Endothelial cell of umbilical vein (primary cell): ENCODE measurements around the gene MT1E. TPM values are rescaled to one million over a fixed set of nuclear protein-coding genes. Genes with fewer than 3 reads are reported as not detected.
A peak's percentile ranks its signal among the peaks of the same experiment; 100 is the strongest.

Experiments
- BruUV-seq: library from RNA; stranded (reverse); fragments of 400-500 nt; replicated peaks from 2 replicates; lab custom pipeline; 2021; lab: Mats Ljungman, UMichigan
- CTCF ChIA-PET: fragments of 300-600, 350-600 bp; sonication (Branson Sonifier 250); formaldehyde crosslinking; loops from one replicate; lab custom pipeline; 2021; ENCODE audit warnings: antibody characterized with exemption, inconsistent platforms; lab: Charles Lee
- POLR2A ChIA-PET: fragments of 300-600, 350-600 bp; sonication (Branson Sonifier 250); formaldehyde crosslinking; loops from one replicate; lab custom pipeline; 2021; ENCODE audit warnings: antibody characterized with exemption, inconsistent platforms; lab: Charles Lee
- DNase-seq: peaks from one replicate; pipeline ENCODE4 v3.0.0-alpha.2; 2011; ENCODE audit warnings: low read depth, low spot score
- FAIRE-seq: peaks from 2 replicates; lab custom pipeline; 2011; peaks lifted over from hg19 to GRCh38; lab: Jason Lieb, UNC
- H2AFZ ChIP-seq: 2 replicates; pipeline ENCODE4 v1.6.0; 2012; ENCODE audit warnings: low read depth, low read length, control low read depth, inconsistent platforms
- H3K27ac ChIP-seq: 2 replicates; pipeline ENCODE4 v1.5.1; 2011; ENCODE audit warnings: low read depth, mild to moderate bottlenecking, control low read depth, low read length, moderate library complexity; ENCODE audit not compliant: insufficient read depth
- H3K27me3 ChIP-seq, 2 experiments: 2 replicates each; pipeline versions ENCODE4 v1.6.0 to v1.6.1; 2011; ENCODE audit warnings: low read length in 2 of 2, mixed read lengths in 1 of 2; ENCODE audit not compliant: control insufficient read depth in 2 of 2, insufficient read depth in 2 of 2
- H3K36me3 ChIP-seq, 2 experiments: 2 replicates in 1 of 2; 3 replicates in 1 of 2; pipeline ENCODE4 v1.5.1; 2011; ENCODE audit warnings: low read length in 2 of 2, mild to moderate bottlenecking in 1 of 2, moderate library complexity in 1 of 2; ENCODE audit not compliant: control insufficient read depth in 2 of 2, insufficient read depth in 2 of 2; ENCODE audit errors: extremely low read depth in 1 of 2
- H3K4me1 ChIP-seq: 3 replicates; pipeline ENCODE4 v1.5.1; 2011; ENCODE audit warnings: mild to moderate bottlenecking, low read length; ENCODE audit not compliant: control insufficient read depth, insufficient read depth; ENCODE audit errors: extremely low read depth
- H3K4me2 ChIP-seq: 2 replicates; pipeline ENCODE4 v1.6.1; 2011; ENCODE audit warnings: low read length, control low read depth, mixed read lengths; ENCODE audit not compliant: insufficient read depth
- H3K4me3 ChIP-seq, 3 experiments: fragments of 200-600 bp in 1 of 3; sonication (generic), shearing (Covaris generic) in 1 of 3; replicated peaks in 1 of 3; 2 replicates each; pipeline ENCODE4 v1.5.1; 2011 to 2016; ENCODE audit warnings: control low read depth in 3 of 3, low read length in 3 of 3, mild to moderate bottlenecking in 2 of 3, inconsistent platforms in 1 of 3, low read depth in 1 of 3, moderate library complexity in 1 of 3; ENCODE audit not compliant: insufficient read depth in 1 of 3
- H3K79me2 ChIP-seq: 2 replicates; pipeline ENCODE4 v1.6.0; 2012; ENCODE audit warnings: low read length, inconsistent platforms; ENCODE audit not compliant: control insufficient read depth, insufficient read depth
- H3K9ac ChIP-seq: replicated peaks from 2 replicates; pipeline ENCODE3; 2011; ENCODE audit warnings: low read length, control low read depth; ENCODE audit not compliant: insufficient read depth; ENCODE audit errors: extremely low read depth
- H3K9me1 ChIP-seq: replicated peaks from 3 replicates; pipeline ENCODE4 v1.6.0; 2011; ENCODE audit warnings: mild to moderate bottlenecking, low read length; ENCODE audit not compliant: control insufficient read depth, insufficient read depth; ENCODE audit errors: extremely low read depth
- H3K9me3 ChIP-seq: replicated peaks from 2 replicates; pipeline ENCODE4 v1.5.1; 2012; ENCODE audit warnings: low read length, inconsistent platforms; ENCODE audit not compliant: control insufficient read depth, insufficient read depth
- H4K20me1 ChIP-seq: replicated peaks from 2 replicates; pipeline ENCODE3; 2011; ENCODE audit warnings: mild to moderate bottlenecking, low read length; ENCODE audit not compliant: control insufficient read depth, insufficient read depth; ENCODE audit errors: extremely low read depth
- EZH2 ChIP-seq: IDR thresholded peaks from 2 replicates; pipeline ENCODE4 v1.6.1; 2012; ENCODE audit warnings: borderline replicate concordance, low read depth, mild to moderate bottlenecking, moderate library complexity, low read length, inconsistent platforms; ENCODE audit not compliant: severe bottlenecking
- FOS ChIP-seq: IDR thresholded peaks from 2 replicates; pipeline ENCODE4 v1.6.1; 2011; ENCODE audit warnings: mild to moderate bottlenecking, low read length, moderate library complexity, borderline replicate concordance; ENCODE audit not compliant: insufficient read depth
- GATA2 ChIP-seq: IDR thresholded peaks from 2 replicates; pipeline ENCODE4 v1.7.0; 2011; ENCODE audit warnings: low read depth, mild to moderate bottlenecking, moderate library complexity, mixed read lengths, low read length; ENCODE audit not compliant: insufficient read length, insufficient read depth
- JUN ChIP-seq: IDR thresholded peaks from 2 replicates; pipeline ENCODE4 v1.6.1; 2011; ENCODE audit warnings: borderline replicate concordance, low read depth; ENCODE audit not compliant: insufficient read length, insufficient read depth
- MAX ChIP-seq: IDR thresholded peaks from 2 replicates; pipeline ENCODE4 v1.6.1; 2011; ENCODE audit not compliant: insufficient read depth, insufficient read length
- MYC ChIP-seq: IDR thresholded peaks from one replicate; pipeline ENCODE4 v1.6.1; 2011; ENCODE audit warnings: mild to moderate bottlenecking, low read depth, low read length
- POLR2A ChIP-seq: IDR thresholded peaks from 2 replicates; pipeline ENCODE4 v1.6.1; 2012; ENCODE audit warnings: low read depth, mild to moderate bottlenecking, control low read depth, low read length
- POLR2AphosphoS5 ChIP-seq: IDR thresholded peaks from 2 replicates; pipeline ENCODE4 v1.6.1; 2012; ENCODE audit warnings: low read depth, mild to moderate bottlenecking, control low read depth, low read length, moderate library complexity; ENCODE audit not compliant: insufficient read depth
- dilution Hi-C: fragments of 300-500 bp; cut with MboI; formaldehyde crosslinking; loops from one replicate; pipeline ENCODE4 v1.15.0; 2019; ENCODE audit warnings: low sequenced_read_pairs; ENCODE audit not compliant: extremely low pct_ligation_motif_present
- intact Hi-C: fragments of 100-400 bp; cut with micrococcal nuclease; formaldehyde crosslinking; loops from one replicate; pipeline ENCODE4 v1.10.0; 2022
- polyA plus RNA-seq, 4 experiments: library from polyadenylated mRNA; depleted of rRNA in 3 of 4; stranded (reverse) in 3 of 4; unstranded in 1 of 4; fragments of >200 nt; gene quantifications; 2 replicates each; pipeline versions ENCODE4 v1.2.1 to v1.2.3, GENCODE V29; 2011 to 2012; ENCODE audit warnings: missing spikeins in 1 of 4
- total RNA-seq: library from RNA; stranded (reverse); gene quantifications from 2 replicates; pipeline ENCODE4 v1.2.3, GENCODE V29; 2021
- TF ChIP-seq, protein P1 (sequence below), 2 donors: IDR thresholded peaks; 1 replicate in 1 of 2; 2 replicates in 1 of 2; pipeline ENCODE4 v1.5.1; 2011; ENCODE audit warnings: low read length in 2 of 2, mild to moderate bottlenecking in 2 of 2, moderate library complexity in 2 of 2, control low read depth in 1 of 2, inconsistent platforms in 1 of 2, low read depth in 1 of 2; ENCODE audit not compliant: insufficient read depth in 1 of 2; ENCODE audit errors: extremely low read depth in 1 of 2

The MT1E gene
- total and polyA plus RNA-seq, 2 donors (not counting 3 experiments of a cell fraction or from before 2014, with no cell fraction given), result 208 to 346 TPM

GRCh38 chr16:56608043-56608875 lies 17.3 kb upstream of the MT1E start, which contains the start of gene MT2A:
TSS of gene MT2A (plus strand) at chr16:56608584. CDS start at chr16:56608656, 72 bp downstream.
- H3K79me2 ChIP-seq, result peaks cover 21% of the 10 kb centered on the region
- peak within 1 kb of the TSS; percentile 95 for H3K9ac ChIP-seq
- no peaks in the 10 kb centered on the region for H3K27me3 ChIP-seq
- H3K36me3 ChIP-seq, result no peaks in the 10 kb centered on the region
- FAIRE-seq (peak; percentile 82), DNase-seq (peak; percentile 96)
- peaks cover 61% of the 10 kb centered on the region for H3K4me1 ChIP-seq
- no peak within 1 kb of the TSS for H2AFZ ChIP-seq
- intact Hi-C loops, result no loop called here
- BruUV-seq, result TSS peak; percentile 46
- CTCF ChIA-PET, result interaction anchor here (0.6 to 1.5 kb wide), 7 partner anchors 8 to 94 kb away, joined by 3 to 8 read pairs (median 3); partner anchors contain the start of gene MT1E
- dilution Hi-C loops, result no loop called here
- peak within 1 kb of the TSS; percentile 87 for H3K4me2 ChIP-seq
- TF ChIP-seq MYC (peak; percentile 7), MAX (peak; percentile 39), JUN (no peak), POLR2AphosphoS5 (peak; percentile 100), GATA2 (no peak), FOS (peak; percentile 91), EZH2 (no peak), POLR2A (peak; percentile 99)
- TF ChIP-seq, protein P1, sequence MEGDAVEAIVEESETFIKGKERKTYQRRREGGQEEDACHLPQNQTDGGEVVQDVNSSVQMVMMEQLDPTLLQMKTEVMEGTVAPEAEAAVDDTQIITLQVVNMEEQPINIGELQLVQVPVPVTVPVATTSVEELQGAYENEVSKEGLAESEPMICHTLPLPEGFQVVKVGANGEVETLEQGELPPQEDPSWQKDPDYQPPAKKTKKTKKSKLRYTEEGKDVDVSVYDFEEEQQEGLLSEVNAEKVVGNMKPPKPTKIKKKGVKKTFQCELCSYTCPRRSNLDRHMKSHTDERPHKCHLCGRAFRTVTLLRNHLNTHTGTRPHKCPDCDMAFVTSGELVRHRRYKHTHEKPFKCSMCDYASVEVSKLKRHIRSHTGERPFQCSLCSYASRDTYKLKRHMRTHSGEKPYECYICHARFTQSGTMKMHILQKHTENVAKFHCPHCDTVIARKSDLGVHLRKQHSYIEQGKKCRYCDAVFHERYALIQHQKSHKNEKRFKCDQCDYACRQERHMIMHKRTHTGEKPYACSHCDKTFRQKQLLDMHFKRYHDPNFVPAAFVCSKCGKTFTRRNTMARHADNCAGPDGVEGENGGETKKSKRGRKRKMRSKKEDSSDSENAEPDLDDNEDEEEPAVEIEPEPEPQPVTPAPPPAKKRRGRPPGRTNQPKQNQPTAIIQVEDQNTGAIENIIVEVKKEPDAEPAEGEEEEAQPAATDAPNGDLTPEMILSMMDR (IDR thresholded peaks at IDR 0.05; ENCODE audit: extremely low read depth in 1 of 2, insufficient read depth in 1 of 2, low read depth in 1 of 2, low read length in 2 of 2), result no peak
- no peaks in the 10 kb centered on the region for H3K9me3 ChIP-seq
- H3K9me1 ChIP-seq, result no peaks in the 10 kb centered on the region
- peak within 1 kb of the TSS; percentile 99 for H3K27ac ChIP-seq
- H4K20me1 ChIP-seq, result no peaks in the 10 kb centered on the region
- peak within 1 kb of the TSS; percentile 50 to 93 (median 83) for H3K4me3 ChIP-seq
- POLR2A ChIA-PET, result interaction anchor here (0.6 to 4.5 kb wide), 3 partner anchors 9 to 245 kb away, joined by 4 to 51 read pairs (median 8); partner anchors contain the start of gene MT1E
